CD4-positive, alpha-beta T cell treated with Interleukin-4 for 4 hours (primary cell): ENCODE measurements around the gene HYAL4.

ENCODE experiments used
- DNase-seq: peaks from one replicate; pipeline ENCODE4 v3.0.0-alpha.2; 2020

Gene HYAL4

GRCh38 chr7:123918309-123918708 lies 73.3 kb downstream of the HYAL4 start:
- DNase-seq: no peak

- DNase-seq: no peak
Observed at GRCh38 chr7:123923599-123923998, 78.6 kb downstream of the HYAL4 start.

GRCh38 chr7:123924941-123925340 lies 80.0 kb downstream of the HYAL4 start, which contains the start of gene SPAM1:
Gene SPAM1 (plus strand): TSS chr7:123925241. CDS start chr7:123953571, 28,330 bp downstream.
- DNase-seq: no peak
